ENCODE data around the gene CFAP61.
A peak's percentile ranks its signal among the peaks of the same experiment; 100 is the strongest.
"Not testable (repeated sequence)": the region's sequence is repeated elsewhere in the genome, so short reads cannot be mapped to it uniquely, and the experiment has no call there.

CFAP61 gene

GRCh38 chr20:20333866-20334265 lies 281.5 kb downstream of the CFAP61 start:
- DNase-seq = no peak

- DNase-seq = no peak
Observed at GRCh38 chr20:20334489-20334888, 282.2 kb downstream of the CFAP61 start.

GRCh38 chr20:20338133-20338730 lies 285.9 kb downstream of the CFAP61 start:
- no peak for DNase-seq

GRCh38 chr20:20340443-20340842 lies 288.1 kb downstream of the CFAP61 start:
- no peak for DNase-seq

- DNase-seq = peak; percentile 65
Observed at GRCh38 chr20:20341371-20341770, 289.0 kb downstream of the CFAP61 start.

GRCh38 chr20:20342066-20342465 lies 289.7 kb downstream of the CFAP61 start:
- DNase-seq = no peak

GRCh38 chr20:20343932-20344331 lies 291.6 kb downstream of the CFAP61 start:
- DNase-seq = no peak

GRCh38 chr20:20344476-20344875 lies 292.1 kb downstream of the CFAP61 start:
- no peak for DNase-seq

GRCh38 chr20:20353576-20353975 lies 301.2 kb downstream of the CFAP61 start:
- no peak for DNase-seq

GRCh38 chr20:20355503-20355902 lies 303.2 kb downstream of the CFAP61 start:
- not testable (repeated sequence) for DNase-seq

- DNase-seq = no peak
Observed at GRCh38 chr20:20358801-20359200, 306.5 kb downstream of the CFAP61 start.

GRCh38 chr20:20359628-20360027 lies 307.3 kb downstream of the CFAP61 start:
- DNase-seq = no peak

GRCh38 chr20:20360464-20360863 lies 308.1 kb downstream of the CFAP61 start:
- DNase-seq = peak; percentile 55

GRCh38 chr20:20362774-20363433 lies 310.6 kb downstream of the CFAP61 start:
- peak; percentile 78 for DNase-seq

GRCh38 chr20:20363434-20363798 lies 311.1 kb downstream of the CFAP61 start:
- no peak for DNase-seq

- no peak for DNase-seq
Observed at GRCh38 chr20:20363799-20364592, 311.7 kb downstream of the CFAP61 start.

GRCh38 chr20:20364593-20365479 lies 312.5 kb downstream of the CFAP61 start:
- DNase-seq = no peak

GRCh38 chr20:20365480-20366161 lies 313.3 kb downstream of the CFAP61 start:
- no peak for DNase-seq

GRCh38 chr20:20366551-20366875 lies 314.2 kb downstream of the CFAP61 start:
- no peak for DNase-seq

GRCh38 chr20:20366876-20367574 lies 314.7 kb downstream of the CFAP61 start:
- no peak for DNase-seq

- peak; percentile 78 for DNase-seq
Observed at GRCh38 chr20:20367575-20368417, 315.5 kb downstream of the CFAP61 start, which contains the start of gene INSM1. INSM1 (plus strand) TSS chr20:20368104; CDS start chr20:20368268, 164 bp downstream.

Measured in NCI-H2227 treated with DMSO at 0.1 percent for 48 hours (cell line).